Fibroblast of lung (primary cell): ENCODE measurements around the gene AP4E1. TPM values are rescaled to one million over a fixed set of nuclear protein-coding genes. Genes with fewer than 3 reads are reported as not detected.

Experiments used
- DNase-seq, 2 donors: peaks; one replicate each; pipeline versions ENCODE4 v3.0.0 to v3.0.0-alpha.2; 2010; ENCODE audit warnings: low read depth in 2 of 2
- H2AFZ ChIP-seq: 2 replicates; pipeline ENCODE4 v1.5.1; 2012; ENCODE audit warnings: low read length, control low read depth, inconsistent platforms
- H3K27ac ChIP-seq: 2 replicates; pipeline ENCODE4 v1.5.1; 2011; ENCODE audit warnings: low read length, control low read depth; ENCODE audit not compliant: insufficient read depth
- H3K27me3 ChIP-seq: 2 replicates; pipeline ENCODE4 v1.5.1; 2011; ENCODE audit warnings: mild to moderate bottlenecking, low read length; ENCODE audit not compliant: control insufficient read depth, insufficient read depth
- H3K36me3 ChIP-seq: 2 replicates; pipeline ENCODE4 v1.5.1; 2011; ENCODE audit warnings: low read length; ENCODE audit not compliant: control insufficient read depth, insufficient read depth
- H3K4me1 ChIP-seq: 2 replicates; pipeline ENCODE4 v1.5.1; 2011; ENCODE audit warnings: low read length; ENCODE audit not compliant: control insufficient read depth, insufficient read depth; ENCODE audit errors: extremely low read depth
- H3K4me2 ChIP-seq: 2 replicates; pipeline ENCODE4 v1.5.1; 2011; ENCODE audit warnings: low read length, control low read depth; ENCODE audit not compliant: insufficient read depth; ENCODE audit errors: extremely low read depth
- H3K4me3 ChIP-seq, 4 experiments: fragments of 200-600 bp in 1 of 4; sonication (generic) in 1 of 4; replicated peaks in 1 of 4; 2 replicates each; pipeline ENCODE4 v1.5.1; 2011 to 2016; ENCODE audit warnings: low read length in 4 of 4, low read depth in 3 of 4, mild to moderate bottlenecking in 3 of 4, control low read depth in 2 of 4, inconsistent platforms in 1 of 4, mixed read lengths in 1 of 4; ENCODE audit not compliant: insufficient read depth in 1 of 4; ENCODE audit errors: control extremely low read depth in 1 of 4
- H3K79me2 ChIP-seq: 2 replicates; pipeline ENCODE4 v1.5.1; 2012; ENCODE audit warnings: mild to moderate bottlenecking, low read length, inconsistent platforms; ENCODE audit not compliant: control insufficient read depth, insufficient read depth
- H3K9ac ChIP-seq: 2 replicates; pipeline ENCODE4 v1.5.1; 2011; ENCODE audit warnings: mild to moderate bottlenecking, low read length, control low read depth; ENCODE audit not compliant: insufficient read depth
- H3K9me3 ChIP-seq: 2 replicates; pipeline ENCODE4 v1.5.1; 2012; ENCODE audit warnings: low read depth, low read length; ENCODE audit not compliant: control insufficient read depth, insufficient read depth
- H4K20me1 ChIP-seq: 2 replicates; pipeline ENCODE4 v1.5.1; 2011; ENCODE audit warnings: low read length; ENCODE audit not compliant: control insufficient read depth, insufficient read depth; ENCODE audit errors: extremely low read depth
- CTCF ChIP-seq, 2 donors: IDR thresholded peaks in 1 of 2; conservative IDR thresholded peaks in 1 of 2; 1 replicate in 1 of 2; 2 replicates in 1 of 2; pipeline ENCODE4 v1.5.1; 2011 to 2012; ENCODE audit warnings: low read length in 2 of 2, control low read depth in 1 of 2, inconsistent platforms in 1 of 2, low read depth in 1 of 2, mild to moderate bottlenecking in 1 of 2
- EZH2 ChIP-seq: IDR thresholded peaks from 2 replicates; pipeline ENCODE4 v1.5.1; 2012; ENCODE audit warnings: low read length, control low read depth, mild to moderate bottlenecking; ENCODE audit errors: missing control alignments
- polyA plus RNA-seq, 2 donors: library from polyadenylated mRNA; depleted of rRNA in 1 of 2; stranded (reverse) in 1 of 2; unstranded in 1 of 2; fragments of >200 nt; gene quantifications; 2 replicates each; pipeline ENCODE4 v1.2.1, GENCODE V29; 2011 to 2012; ENCODE audit warnings: missing spikeins in 1 of 2
- total RNA-seq: library from RNA; depleted of rRNA; stranded (reverse); fragments of >200 nt; gene quantifications from 2 replicates; pipeline ENCODE4 v1.2.1, GENCODE V29; 2014

Gene AP4E1
- total and polyA plus RNA-seq, 2 donors (not counting 1 experiment from before 2014, with no cell fraction given) = 7.3 to 19.7 TPM

- Histone ChIP-seq H3K27me3 (no peaks in the 10 kb centered on the region), H3K9me3 (no peaks in the 10 kb centered on the region), H3K27ac (no peak overlapping the region), H2AFZ (no peak overlapping the region), H3K79me2 (no peaks in the 10 kb centered on the region), H3K36me3 (peaks cover 2% of the 10 kb centered on the region), H3K4me3 (no peak overlapping the region), H3K9ac (no peak overlapping the region), H3K4me1 (no peaks in the 10 kb centered on the region), H4K20me1 (no peaks in the 10 kb centered on the region), H3K4me2 (no peak overlapping the region)
- no peak for TF ChIP-seq CTCF (conservative IDR thresholded peaks at IDR 0.05 in 1 of 2, IDR thresholded peaks at IDR 0.05 in 1 of 2; ENCODE audit: low read depth in 1 of 2, low read length in 2 of 2)
- no peak for TF ChIP-seq EZH2
- no peak for DNase-seq
Measured at GRCh38 chr15:50925281-50925680, 16.8 kb downstream of the AP4E1 start.

- Histone ChIP-seq H3K36me3 (peaks cover 2% of the 10 kb centered on the region), H3K79me2 (no peaks in the 10 kb centered on the region), H2AFZ (no peak overlapping the region), H3K4me2 (no peak overlapping the region), H3K4me1 (no peaks in the 10 kb centered on the region), H3K9ac (no peak overlapping the region), H3K27ac (no peak overlapping the region), H3K4me3 (no peak overlapping the region), H3K9me3 (no peaks in the 10 kb centered on the region), H4K20me1 (no peaks in the 10 kb centered on the region), H3K27me3 (no peaks in the 10 kb centered on the region)
- TF ChIP-seq CTCF (conservative IDR thresholded peaks at IDR 0.05 in 1 of 2, IDR thresholded peaks at IDR 0.05 in 1 of 2; ENCODE audit: low read depth in 1 of 2, low read length in 2 of 2) (no peak), EZH2 (no peak)
- DNase-seq = no peak
Measured at GRCh38 chr15:50929062-50929461, 20.6 kb downstream of the AP4E1 start.

GRCh38 chr15:50930792-50931191 lies 22.3 kb downstream of the AP4E1 start:
- no peaks in the 10 kb centered on the region for H3K4me1 ChIP-seq
- peaks cover 2% of the 10 kb centered on the region for H3K36me3 ChIP-seq
- H2AFZ ChIP-seq = no peak overlapping the region
- H3K79me2 ChIP-seq = no peaks in the 10 kb centered on the region
- DNase-seq = no peak
- no peak for TF ChIP-seq CTCF (conservative IDR thresholded peaks at IDR 0.05 in 1 of 2, IDR thresholded peaks at IDR 0.05 in 1 of 2; ENCODE audit: low read depth in 1 of 2, low read length in 2 of 2)
- TF ChIP-seq EZH2 = no peak
- H3K27me3 ChIP-seq = no peaks in the 10 kb centered on the region
- H3K9me3 ChIP-seq = no peaks in the 10 kb centered on the region
- H3K4me3 ChIP-seq = no peak overlapping the region
- H3K27ac ChIP-seq = no peak overlapping the region
- H3K9ac ChIP-seq = no peak overlapping the region
- no peak overlapping the region for H3K4me2 ChIP-seq
- H4K20me1 ChIP-seq = no peaks in the 10 kb centered on the region
